BJ (cell line): ENCODE measurements around the gene TMEM243. TPM values are rescaled to one million over a fixed set of nuclear protein-coding genes. Genes with fewer than 3 reads are reported as not detected.

Experiments used
- CTCF ChIA-PET: fragments of 350-600 bp; formaldehyde crosslinking; extraction: SDS; loops from one replicate; lab custom pipeline; 2021; ENCODE audit warnings: antibody characterized with exemption, inconsistent platforms; lab: Yijun Ruan, JAX
- POLR2A ChIA-PET: fragments of 300-600 bp; sonication (Branson Sonifier 250); formaldehyde crosslinking; extraction: SDS; loops from one replicate; lab custom pipeline; 2021; ENCODE audit warnings: antibody characterized with exemption; lab: Charles Lee
- DNase-seq: peaks from one replicate; pipeline ENCODE4 v3.0.0-alpha.2; 2011; ENCODE audit warnings: low read depth
- H3K27me3 ChIP-seq: 2 replicates; pipeline ENCODE4 v1.6.0; 2011; ENCODE audit warnings: low read length; ENCODE audit not compliant: control insufficient read depth, insufficient read depth
- H3K36me3 ChIP-seq: 2 replicates; pipeline ENCODE4 v1.5.1; 2011; ENCODE audit warnings: low read length; ENCODE audit not compliant: control insufficient read depth, insufficient read depth
- H3K4me3 ChIP-seq: 2 replicates; pipeline ENCODE4 v1.5.1; 2011; ENCODE audit warnings: low read depth, mild to moderate bottlenecking, control low read depth, low read length
- polyA plus RNA-seq: library from polyadenylated mRNA; depleted of rRNA; stranded (reverse); fragments of >200 nt; gene quantifications from 2 replicates; pipeline ENCODE4 v1.2.3, GENCODE V29; 2011
- TF ChIP-seq, protein P1 (sequence below): IDR thresholded peaks from 2 replicates; pipeline ENCODE4 v1.5.1; 2011; ENCODE audit warnings: low read depth, mild to moderate bottlenecking, control low read depth, inconsistent platforms, low read length, moderate library complexity; ENCODE audit not compliant: insufficient read depth

Gene TMEM243
- polyA plus RNA-seq, 1 experiment = 23.6 TPM

- Histone ChIP-seq H3K4me3 (no peak overlapping the region), H3K27me3 (0 out of 2 replicates have a peak, but pooled peaks cover 1% of the 10 kb centered on the region), H3K36me3 (no peaks in the 10 kb centered on the region)
- TF ChIP-seq, protein P1, sequence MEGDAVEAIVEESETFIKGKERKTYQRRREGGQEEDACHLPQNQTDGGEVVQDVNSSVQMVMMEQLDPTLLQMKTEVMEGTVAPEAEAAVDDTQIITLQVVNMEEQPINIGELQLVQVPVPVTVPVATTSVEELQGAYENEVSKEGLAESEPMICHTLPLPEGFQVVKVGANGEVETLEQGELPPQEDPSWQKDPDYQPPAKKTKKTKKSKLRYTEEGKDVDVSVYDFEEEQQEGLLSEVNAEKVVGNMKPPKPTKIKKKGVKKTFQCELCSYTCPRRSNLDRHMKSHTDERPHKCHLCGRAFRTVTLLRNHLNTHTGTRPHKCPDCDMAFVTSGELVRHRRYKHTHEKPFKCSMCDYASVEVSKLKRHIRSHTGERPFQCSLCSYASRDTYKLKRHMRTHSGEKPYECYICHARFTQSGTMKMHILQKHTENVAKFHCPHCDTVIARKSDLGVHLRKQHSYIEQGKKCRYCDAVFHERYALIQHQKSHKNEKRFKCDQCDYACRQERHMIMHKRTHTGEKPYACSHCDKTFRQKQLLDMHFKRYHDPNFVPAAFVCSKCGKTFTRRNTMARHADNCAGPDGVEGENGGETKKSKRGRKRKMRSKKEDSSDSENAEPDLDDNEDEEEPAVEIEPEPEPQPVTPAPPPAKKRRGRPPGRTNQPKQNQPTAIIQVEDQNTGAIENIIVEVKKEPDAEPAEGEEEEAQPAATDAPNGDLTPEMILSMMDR = no peak
- ChIA-PET CTCF (interaction anchor here (2.4 kb wide), 1 partner anchor 13 kb away, joined by 7 read pairs; no protein-coding TSS in a partner anchor), POLR2A (no interaction called here)
- no peak for DNase-seq
Observed at GRCh38 chr7:87223666-87224065, 4.1 kb upstream of the TMEM243 start.

DNA sequence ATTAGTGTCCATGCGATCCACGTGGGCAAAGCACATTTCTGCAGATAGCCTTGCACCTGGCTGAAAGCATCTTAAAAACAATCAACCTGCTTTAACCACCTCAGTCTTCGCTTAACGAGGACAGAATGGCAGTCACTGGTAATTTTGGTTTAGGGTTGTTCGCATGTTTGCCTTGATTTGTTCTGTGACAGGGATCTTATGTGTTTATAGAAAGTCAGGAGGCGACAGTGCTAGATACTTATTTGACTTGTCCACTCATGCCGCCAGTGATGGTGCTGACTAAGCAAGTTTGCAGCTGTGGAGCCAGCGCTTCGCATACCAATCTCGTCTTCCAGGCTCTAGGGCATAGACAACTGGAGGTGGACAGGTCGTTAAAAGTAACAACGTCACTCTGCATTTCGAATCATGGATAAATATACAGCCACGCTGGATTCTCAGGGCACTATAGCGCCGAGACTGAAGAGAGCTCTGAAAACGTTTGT is 1.2 kb upstream of the TMEM243 start:
- ChIA-PET CTCF (interaction anchor here (0.8 to 1.9 kb wide), 4 partner anchors 9 to 17 kb away, joined by 3 to 5 read pairs (median 4); no protein-coding TSS in a partner anchor), POLR2A (interaction anchor here (0.5 to 2.3 kb wide), 2 partner anchors 10 to 68 kb away, joined by 4 to 23 read pairs; partner anchors contain the start of gene DMTF1)
- no peaks in the 10 kb centered on the region; the same call in 1 of the 2 replicates for H3K36me3 ChIP-seq
- TF ChIP-seq, protein P1 = no peak
- H3K4me3 ChIP-seq = peak overlapping the region; percentile 90
- no peak for DNase-seq
- H3K27me3 ChIP-seq = no peaks in the 10 kb centered on the region

- CTCF ChIA-PET = interaction anchor here (0.8 to 1.9 kb wide), 5 partner anchors 9 to 18 kb away, joined by 3 to 5 read pairs (median 4); no protein-coding TSS in a partner anchor
- Histone ChIP-seq H3K4me3 (peak overlapping the region; percentile 90), H3K36me3 (no peaks in the 10 kb centered on the region; the same call in 1 of the 2 replicates), H3K27me3 (no peaks in the 10 kb centered on the region)
- POLR2A ChIA-PET = interaction anchor here (0.5 to 2.3 kb wide), 2 partner anchors 10 to 68 kb away, joined by 4 to 23 read pairs; partner anchors contain the start of gene DMTF1
- DNase-seq = no peak
- TF ChIP-seq, protein P1 = no peak
Observed at GRCh38 chr7:87220026-87220733, 648 bp upstream of the TMEM243 start.

DNA sequence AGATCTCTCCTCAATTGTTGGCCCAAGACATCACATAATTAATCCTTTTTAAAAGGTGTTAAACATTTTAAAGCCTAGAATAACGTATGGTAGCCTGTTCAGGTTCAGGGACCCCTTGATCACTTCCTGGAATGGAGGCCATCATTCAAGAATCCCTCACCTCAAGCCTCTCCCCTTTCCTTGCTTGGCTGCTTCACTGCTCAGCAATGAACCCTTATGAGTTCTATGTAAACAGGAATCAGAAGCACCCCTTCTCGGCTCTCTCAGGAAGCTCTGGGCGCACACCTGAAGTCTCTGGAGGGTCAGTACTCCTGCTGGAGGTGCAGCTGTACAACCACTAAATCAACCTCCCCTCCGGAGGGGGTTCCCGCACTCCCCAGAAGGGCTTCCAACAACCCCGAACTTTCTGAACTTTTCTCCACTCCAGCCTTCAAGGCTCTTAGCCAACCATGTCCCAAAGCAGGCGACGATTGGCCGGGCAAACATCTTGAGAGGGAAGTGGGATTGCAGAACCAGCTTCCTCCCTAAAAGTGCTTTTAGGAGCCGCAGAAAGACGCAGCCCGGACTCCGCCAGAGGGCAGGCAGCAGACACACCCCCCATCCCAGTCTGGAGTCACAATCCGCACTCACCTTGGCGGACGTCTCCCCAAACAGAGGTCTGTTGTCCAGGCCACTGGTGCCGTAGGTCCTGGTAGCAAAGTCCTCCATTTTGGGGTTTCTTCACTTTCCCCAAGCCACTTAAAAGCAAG is 562 bp downstream of the TMEM243 start:
- H3K36me3 ChIP-seq = no peaks in the 10 kb centered on the region; the same call in 1 of the 2 replicates
- peak overlapping the region; percentile 90 for H3K4me3 ChIP-seq
- H3K27me3 ChIP-seq = no peaks in the 10 kb centered on the region
- POLR2A ChIA-PET = interaction anchor here (2.3 kb wide), 1 partner anchor 67 kb away, joined by 23 read pairs; the partner anchor contains the start of gene DMTF1
- DNase-seq = no peak
- CTCF ChIA-PET = interaction anchor here (1.1 to 1.2 kb wide), 2 partner anchors 15 to 66 kb away, joined by 3 read pairs; no protein-coding TSS in a partner anchor
- TF ChIP-seq, protein P1 = peak; percentile 24
